ENCODE data around the gene SRGAP1. TPM values are rescaled to one million over a fixed set of nuclear protein-coding genes. Genes with fewer than 3 reads are reported as not detected.

The SRGAP1 gene
- total RNA-seq, 3 donors from 2014 or later (not counting 1 experiment from before 2014, with no cell fraction given), result 0.10 to 0.49 (median 0.16) TPM

- DNase-seq, result no peak
Observed at GRCh38 chr12:63982604-63983295, 138.2 kb downstream of the SRGAP1 start.

GRCh38 chr12:63985456-63985855 is 141.0 kb downstream of the SRGAP1 start:
- H3K27ac Mint-ChIP-seq, result no peak overlapping the region
- TF ChIP-seq, protein P1, sequence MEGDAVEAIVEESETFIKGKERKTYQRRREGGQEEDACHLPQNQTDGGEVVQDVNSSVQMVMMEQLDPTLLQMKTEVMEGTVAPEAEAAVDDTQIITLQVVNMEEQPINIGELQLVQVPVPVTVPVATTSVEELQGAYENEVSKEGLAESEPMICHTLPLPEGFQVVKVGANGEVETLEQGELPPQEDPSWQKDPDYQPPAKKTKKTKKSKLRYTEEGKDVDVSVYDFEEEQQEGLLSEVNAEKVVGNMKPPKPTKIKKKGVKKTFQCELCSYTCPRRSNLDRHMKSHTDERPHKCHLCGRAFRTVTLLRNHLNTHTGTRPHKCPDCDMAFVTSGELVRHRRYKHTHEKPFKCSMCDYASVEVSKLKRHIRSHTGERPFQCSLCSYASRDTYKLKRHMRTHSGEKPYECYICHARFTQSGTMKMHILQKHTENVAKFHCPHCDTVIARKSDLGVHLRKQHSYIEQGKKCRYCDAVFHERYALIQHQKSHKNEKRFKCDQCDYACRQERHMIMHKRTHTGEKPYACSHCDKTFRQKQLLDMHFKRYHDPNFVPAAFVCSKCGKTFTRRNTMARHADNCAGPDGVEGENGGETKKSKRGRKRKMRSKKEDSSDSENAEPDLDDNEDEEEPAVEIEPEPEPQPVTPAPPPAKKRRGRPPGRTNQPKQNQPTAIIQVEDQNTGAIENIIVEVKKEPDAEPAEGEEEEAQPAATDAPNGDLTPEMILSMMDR (IDR thresholded peaks at IDR 0.05), result no peak
- intact Hi-C loops (cut with micrococcal nuclease), result no loop called here

More at GRCh38 chr12:63982604-63983295, 138.2 kb downstream of the SRGAP1 start:
- Mint-ChIP-seq H3K4me1 (no peaks in the 10 kb centered on the region), H3K9me3 (no peaks in the 10 kb centered on the region), H3K27me3 (ENCODE audit: low read depth in 2 of 2) (no peaks in the 10 kb centered on the region), H3K4me3 (no peak overlapping the region), H3K27ac (no peak overlapping the region), H3K36me3 (no peaks in the 10 kb centered on the region)
- Histone ChIP-seq H3K4me3 (ENCODE audit: low read length) (no peak overlapping the region), H3K27ac (ENCODE audit: low read length) (no peak overlapping the region), H3K9me3 (ENCODE audit: control insufficient read depth, insufficient read depth, low read length) (no peaks in the 10 kb centered on the region), H3K4me1 (ENCODE audit: control insufficient read depth, insufficient read depth, low read length) (no peaks in the 10 kb centered on the region), H3K36me3 (ENCODE audit: control insufficient read depth, insufficient read depth, low read length) (no peaks in the 10 kb centered on the region), H3K27me3 (ENCODE audit: control insufficient read depth, insufficient read depth, low read length) (no peaks in the 10 kb centered on the region)
- intact Hi-C loops (cut with micrococcal nuclease), result no loop called here
- ATAC-seq, result no peak
- TF ChIP-seq, protein P1 (IDR thresholded peaks at IDR 0.05), result no peak
- WGBS (ENCODE audit: insufficient coverage), result 93% methylated on average over 3 of the region's 4 CpGs

GRCh38 chr12:63985945-63986344 is 141.4 kb downstream of the SRGAP1 start:
- peaks cover 0 to 2% of the 10 kb centered on the region in 2 donors for H3K27me3 Mint-ChIP-seq (ENCODE audit: low read depth in 2 of 2)

More at GRCh38 chr12:63985456-63985855, 141.0 kb downstream of the SRGAP1 start:
- Histone ChIP-seq H3K27me3 (ENCODE audit: control insufficient read depth, insufficient read depth, low read length) (no peaks in the 10 kb centered on the region), H3K4me3 (ENCODE audit: low read length) (no peak overlapping the region), H3K36me3 (ENCODE audit: control insufficient read depth, insufficient read depth, low read length) (no peaks in the 10 kb centered on the region), H3K27ac (ENCODE audit: low read length) (no peak overlapping the region), H3K4me1 (ENCODE audit: control insufficient read depth, insufficient read depth, low read length) (no peaks in the 10 kb centered on the region), H3K9me3 (ENCODE audit: control insufficient read depth, insufficient read depth, low read length) (no peaks in the 10 kb centered on the region)
- H3K9me3 Mint-ChIP-seq, result no peaks in the 10 kb centered on the region
- H3K4me1 Mint-ChIP-seq, result no peaks in the 10 kb centered on the region
- no peak overlapping the region for H3K4me3 Mint-ChIP-seq
- no peak for DNase-seq
- H3K27me3 Mint-ChIP-seq (ENCODE audit: low read depth in 2 of 2), result no peaks in the 10 kb centered on the region
- no peaks in the 10 kb centered on the region for H3K36me3 Mint-ChIP-seq
- ATAC-seq, result no peak

More at GRCh38 chr12:63985945-63986344, 141.4 kb downstream of the SRGAP1 start:
- Mint-ChIP-seq H3K27ac (no peak overlapping the region), H3K9me3 (no peaks in the 10 kb centered on the region), H3K4me1 (no peaks in the 10 kb centered on the region), H3K36me3 (no peaks in the 10 kb centered on the region), H3K4me3 (no peak overlapping the region)
- Histone ChIP-seq H3K27me3 (ENCODE audit: control insufficient read depth, insufficient read depth, low read length) (no peaks in the 10 kb centered on the region), H3K27ac (ENCODE audit: low read length) (no peak overlapping the region), H3K9me3 (ENCODE audit: control insufficient read depth, insufficient read depth, low read length) (no peaks in the 10 kb centered on the region), H3K36me3 (ENCODE audit: control insufficient read depth, insufficient read depth, low read length) (no peaks in the 10 kb centered on the region), H3K4me3 (ENCODE audit: low read length) (no peak overlapping the region), H3K4me1 (ENCODE audit: control insufficient read depth, insufficient read depth, low read length) (no peaks in the 10 kb centered on the region)
- intact Hi-C loops (cut with micrococcal nuclease), result no loop called here
- TF ChIP-seq, protein P1 (IDR thresholded peaks at IDR 0.05), result no peak
- no peak for ATAC-seq
- WGBS (ENCODE audit: insufficient coverage), result 100% methylated on average over 2 of the region's 2 CpGs
- DNase-seq, result no peak

Measured in natural killer cell (primary cell).